Adrenal gland (tissue), 5 donors: ENCODE results near the gene PYGB.

Source experiments
- CTCF ChIP-seq, 6 experiments: fragments of 450-650 bp in 4 of 6; fragments of 200-600 bp in 2 of 6; sonication (generic) in 1 of 6; IDR thresholded peaks; 1 replicate in 5 of 6; 2 replicates in 1 of 6; pipeline versions ENCODE4 v1.5.1 to v1.8.0; 2016 to 2021; ENCODE audit warnings: antibody characterized with exemption in 6 of 6, mild to moderate bottlenecking in 2 of 6, moderate library complexity in 1 of 6
- POLR2A ChIP-seq, 2 donors: fragments of 450-650 bp; IDR thresholded peaks; one replicate each; pipeline ENCODE4 v1.6.1; 2017; ENCODE audit warnings: antibody characterized with exemption in 2 of 2, mild to moderate bottlenecking in 2 of 2, moderate library complexity in 1 of 2
- donor health status: DM: no; HTN: no; CAD: no.

GRCh38 chr20:25316506-25317190 is 68.8 kb downstream of the PYGB start:
- TF ChIP-seq CTCF (IDR thresholded peaks at IDR 0.05), result no peak
- no peak for TF ChIP-seq POLR2A (IDR thresholded peaks at IDR 0.05)
